NCI-H2227 (cell line): ENCODE results near the gene C18orf63.

ENCODE experiments used
- DNase-seq: peaks from one replicate; lab custom pipeline; 2025; ENCODE audit not compliant: unreplicated experiment; lab: John Stamatoyannopoulos, UW

The C18orf63 gene

GRCh38 chr18:74407888-74408287 lies 92.2 kb downstream of the C18orf63 start:
- no peak for DNase-seq
